Right atrium auricular region (tissue), 2 donors: ENCODE results near the gene LNPEP. TPM values are rescaled to one million over a fixed set of nuclear protein-coding genes. Genes with fewer than 3 reads are reported as not detected.
A peak's percentile ranks its signal among the peaks of the same experiment; 100 is the strongest.

Experiments used
- DNase-seq: peaks from one replicate; pipeline ENCODE4 v3.0.0-alpha.2; 2019; ENCODE audit warnings: low spot score
- H3K27ac ChIP-seq, 2 donors: fragments of 200-600 bp; sonication (generic); 1 replicate in 1 of 2; 2 replicates in 1 of 2; pipeline ENCODE4 v1.5.1; 2016 to 2019
- H3K27me3 ChIP-seq, 2 donors: fragments of 200-600 bp; sonication (generic); one replicate each; pipeline versions ENCODE4 v1.5.1 to v1.6.0; 2017 to 2019
- H3K36me3 ChIP-seq: fragments of 200-600 bp; sonication (generic); one replicate; pipeline ENCODE4 v1.5.1; 2016
- H3K4me1 ChIP-seq, 2 donors: fragments of 200-600 bp; sonication (generic); one replicate each; pipeline versions ENCODE4 v1.5.1 to v1.6.0; 2017 to 2019
- H3K4me3 ChIP-seq, 2 donors: fragments of 200-600 bp; sonication (generic); 1 replicate in 1 of 2; 2 replicates in 1 of 2; pipeline ENCODE4 v1.5.1; 2017 to 2019; ENCODE audit warnings: mild to moderate bottlenecking in 1 of 2, moderate library complexity in 1 of 2
- H3K9me3 ChIP-seq, 2 donors: fragments of 200-600 bp; sonication (generic); one replicate each; pipeline ENCODE4 v1.5.1; 2019
- total RNA-seq, 2 donors: library from RNA; depleted of rRNA; stranded (reverse); fragments of >200 nt; gene quantifications; one replicate each; pipeline ENCODE4 v1.1.0, GENCODE V29; 2016
- TF ChIP-seq, protein P1 (sequence below), 2 donors: fragments of 200-600 bp; sonication (generic); IDR thresholded peaks; one replicate each; pipeline ENCODE4 v1.5.1; 2019; ENCODE audit warnings: antibody characterized with exemption in 2 of 2

The LNPEP gene
- total RNA-seq: 10 to 100 TPM; 50.2 to 60.0 TPM

- Histone ChIP-seq H3K4me3 (peak within 1 kb of the TSS; percentile 89 to 93), H3K36me3 (no peaks in the 10 kb centered on the region), H3K9me3 (no peaks in the 10 kb centered on the region), H3K27me3 (no peaks in the 10 kb centered on the region), H3K27ac (peak within 1 kb of the TSS; percentile 99), H3K4me1 (peaks cover 2 to 36% of the 10 kb centered on the region in 2 donors)
- TF ChIP-seq, protein P1, sequence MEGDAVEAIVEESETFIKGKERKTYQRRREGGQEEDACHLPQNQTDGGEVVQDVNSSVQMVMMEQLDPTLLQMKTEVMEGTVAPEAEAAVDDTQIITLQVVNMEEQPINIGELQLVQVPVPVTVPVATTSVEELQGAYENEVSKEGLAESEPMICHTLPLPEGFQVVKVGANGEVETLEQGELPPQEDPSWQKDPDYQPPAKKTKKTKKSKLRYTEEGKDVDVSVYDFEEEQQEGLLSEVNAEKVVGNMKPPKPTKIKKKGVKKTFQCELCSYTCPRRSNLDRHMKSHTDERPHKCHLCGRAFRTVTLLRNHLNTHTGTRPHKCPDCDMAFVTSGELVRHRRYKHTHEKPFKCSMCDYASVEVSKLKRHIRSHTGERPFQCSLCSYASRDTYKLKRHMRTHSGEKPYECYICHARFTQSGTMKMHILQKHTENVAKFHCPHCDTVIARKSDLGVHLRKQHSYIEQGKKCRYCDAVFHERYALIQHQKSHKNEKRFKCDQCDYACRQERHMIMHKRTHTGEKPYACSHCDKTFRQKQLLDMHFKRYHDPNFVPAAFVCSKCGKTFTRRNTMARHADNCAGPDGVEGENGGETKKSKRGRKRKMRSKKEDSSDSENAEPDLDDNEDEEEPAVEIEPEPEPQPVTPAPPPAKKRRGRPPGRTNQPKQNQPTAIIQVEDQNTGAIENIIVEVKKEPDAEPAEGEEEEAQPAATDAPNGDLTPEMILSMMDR (IDR thresholded peaks at IDR 0.05): no peak
- peak; percentile 94 for DNase-seq
These were observed at the start of gene LNPEP for GRCh38 chr5:96935559-96936430. LNPEP (plus strand) TSS chr5:96936080; CDS start chr5:96936156, 76 bp downstream.

DNA sequence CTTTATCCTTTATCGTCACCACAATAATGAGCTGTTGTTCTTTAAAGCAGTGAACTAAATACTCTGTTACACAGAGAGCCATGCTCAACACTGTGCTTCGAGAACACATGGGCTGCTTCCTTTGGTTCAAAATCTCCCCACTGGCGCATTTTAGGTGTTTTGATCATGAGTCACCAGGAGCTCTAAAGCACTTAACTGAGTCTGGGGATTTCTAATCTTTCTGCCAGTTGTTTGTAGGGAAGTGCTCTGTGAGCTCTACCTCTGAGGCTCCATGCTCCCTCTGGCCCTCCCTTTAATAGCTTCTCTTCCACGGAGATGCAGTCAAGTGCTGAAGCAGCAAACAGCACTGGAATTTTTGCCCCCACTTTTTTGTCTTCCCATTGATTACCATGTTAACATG is 42.5 kb upstream of the LNPEP start:
- H3K4me1 ChIP-seq: no peaks in the 10 kb centered on the region
- no peak for DNase-seq
- no peak overlapping the region for H3K4me3 ChIP-seq
- TF ChIP-seq, protein P1 (IDR thresholded peaks at IDR 0.05): no peak
- no peaks in the 10 kb centered on the region for H3K27me3 ChIP-seq
- H3K36me3 ChIP-seq: no peaks in the 10 kb centered on the region
- H3K27ac ChIP-seq: no peak overlapping the region
- no peaks in the 10 kb centered on the region for H3K9me3 ChIP-seq

DNA sequence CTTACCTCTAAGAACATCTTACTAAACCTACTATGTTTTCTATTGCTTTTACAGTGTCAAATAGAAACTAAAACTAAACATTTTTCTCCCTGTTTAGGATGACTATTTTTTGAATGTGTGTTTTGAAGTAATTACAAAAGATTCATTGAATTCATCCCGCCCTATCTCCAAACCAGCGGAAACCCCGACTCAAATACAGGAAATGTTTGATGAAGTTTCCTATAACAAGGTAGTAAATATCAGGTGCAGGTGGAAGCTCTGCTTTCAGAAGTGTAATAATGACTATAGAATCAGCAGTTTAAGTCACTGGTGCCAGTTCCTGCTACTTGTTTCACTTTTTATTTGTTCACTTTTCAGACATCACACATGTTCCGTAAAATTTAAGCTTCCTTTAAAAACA is 39.6 kb upstream of the LNPEP start:
- H3K4me3 ChIP-seq: no peak overlapping the region
- TF ChIP-seq, protein P1 (IDR thresholded peaks at IDR 0.05): no peak
- no peaks in the 10 kb centered on the region for H3K9me3 ChIP-seq

DNA sequence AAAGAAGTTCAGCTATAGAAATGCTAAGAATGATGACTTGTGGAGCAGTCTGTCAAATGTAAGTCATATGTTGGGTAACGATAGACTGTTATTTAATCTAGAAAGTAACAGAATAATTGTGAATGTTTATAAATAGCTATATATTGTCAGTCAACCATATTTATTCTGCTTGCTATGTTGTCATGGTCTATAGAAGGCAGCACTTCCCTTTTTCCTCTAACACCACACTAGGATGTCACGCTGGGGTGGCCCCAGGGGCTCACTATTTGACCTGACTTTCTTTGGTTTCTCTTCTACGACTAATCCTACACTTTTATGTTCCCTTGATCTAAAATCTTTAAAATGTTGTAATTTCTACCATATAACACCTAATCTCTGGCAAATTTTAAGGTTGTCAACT is 39.1 kb upstream of the LNPEP start:
- H3K4me1 ChIP-seq: no peaks in the 10 kb centered on the region
- no peak for DNase-seq
- H3K4me3 ChIP-seq: no peak overlapping the region
- no peaks in the 10 kb centered on the region for H3K9me3 ChIP-seq
- H3K27ac ChIP-seq: no peak overlapping the region
- no peaks in the 10 kb centered on the region for H3K36me3 ChIP-seq
- TF ChIP-seq, protein P1 (IDR thresholded peaks at IDR 0.05): no peak
- no peaks in the 10 kb centered on the region for H3K27me3 ChIP-seq

More for the DNA sequence above, 39.6 kb upstream of the LNPEP start:
- no peaks in the 10 kb centered on the region for H3K36me3 ChIP-seq
- H3K27ac ChIP-seq: no peak overlapping the region
- H3K4me1 ChIP-seq: no peaks in the 10 kb centered on the region
- H3K27me3 ChIP-seq: no peaks in the 10 kb centered on the region
- no peak for DNase-seq

DNA sequence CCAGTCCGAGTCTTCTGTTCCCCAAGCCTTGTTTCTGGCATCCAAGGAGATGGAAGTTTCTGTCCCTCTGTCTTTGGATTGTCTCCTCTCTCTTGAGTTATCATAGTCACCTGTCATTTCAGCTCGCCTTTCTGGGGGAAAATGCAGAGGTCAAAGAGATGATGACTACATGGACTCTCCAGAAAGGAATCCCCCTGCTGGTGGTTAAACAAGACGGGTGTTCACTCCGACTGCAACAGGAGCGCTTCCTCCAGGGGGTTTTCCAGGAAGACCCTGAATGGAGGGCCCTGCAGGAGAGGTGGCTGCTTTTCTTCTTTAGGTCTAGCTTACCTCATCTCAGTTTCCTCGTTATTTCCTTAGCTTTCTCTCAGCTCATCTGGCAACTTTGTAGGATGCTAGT is 34.5 kb upstream of the LNPEP start:
- Histone ChIP-seq H3K9me3 (no peaks in the 10 kb centered on the region), H3K36me3 (peaks cover 8% of the 10 kb centered on the region), H3K4me1 (no peaks in the 10 kb centered on the region), H3K27me3 (no peaks in the 10 kb centered on the region), H3K4me3 (no peak overlapping the region), H3K27ac (no peak overlapping the region)
- TF ChIP-seq, protein P1 (IDR thresholded peaks at IDR 0.05): no peak
- no peak for DNase-seq
